ENCODE data around the gene HJV. TPM values are rescaled to one million over a fixed set of nuclear protein-coding genes. Genes with fewer than 3 reads are reported as not detected.
A peak's percentile ranks its signal among the peaks of the same experiment; 100 is the strongest.

The HJV gene
- total RNA-seq, 3 donors from 2014 or later (not counting 1 experiment from before 2014, with no cell fraction given): not detected

DNA sequence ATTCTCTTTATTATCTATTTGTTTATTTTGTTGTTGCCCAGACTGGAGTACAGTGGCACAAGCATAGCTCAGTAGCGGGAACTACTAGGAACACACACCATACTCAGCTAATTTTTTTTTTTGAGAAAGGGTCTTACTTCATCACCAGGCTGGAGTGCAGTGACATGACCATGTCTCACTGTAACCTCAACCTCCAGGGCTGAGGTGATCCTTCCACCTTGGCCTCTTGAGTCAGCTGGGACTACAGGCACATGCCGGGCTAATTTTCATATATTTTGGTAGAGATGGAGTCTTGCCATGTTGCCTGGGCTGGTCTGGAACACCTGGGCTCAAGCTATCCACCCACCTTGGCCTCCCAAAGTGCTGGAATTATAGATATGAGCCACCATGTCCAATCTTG lies 19.8 kb downstream of the HJV start:
- peak overlapping the region; percentile 46 to 97 for H3K27ac Mint-ChIP-seq
- H3K4me3 Mint-ChIP-seq: peak overlapping the region; percentile 7
- H3K4me1 Mint-ChIP-seq: peaks cover 48 to 50% of the 10 kb centered on the region in 2 donors
- no peak for DNase-seq
- H3K36me3 Mint-ChIP-seq: no peaks in the 10 kb centered on the region
- H3K36me3 ChIP-seq (ENCODE audit: control insufficient read depth, insufficient read depth, low read length): no peaks in the 10 kb centered on the region
- TF ChIP-seq, protein P1, sequence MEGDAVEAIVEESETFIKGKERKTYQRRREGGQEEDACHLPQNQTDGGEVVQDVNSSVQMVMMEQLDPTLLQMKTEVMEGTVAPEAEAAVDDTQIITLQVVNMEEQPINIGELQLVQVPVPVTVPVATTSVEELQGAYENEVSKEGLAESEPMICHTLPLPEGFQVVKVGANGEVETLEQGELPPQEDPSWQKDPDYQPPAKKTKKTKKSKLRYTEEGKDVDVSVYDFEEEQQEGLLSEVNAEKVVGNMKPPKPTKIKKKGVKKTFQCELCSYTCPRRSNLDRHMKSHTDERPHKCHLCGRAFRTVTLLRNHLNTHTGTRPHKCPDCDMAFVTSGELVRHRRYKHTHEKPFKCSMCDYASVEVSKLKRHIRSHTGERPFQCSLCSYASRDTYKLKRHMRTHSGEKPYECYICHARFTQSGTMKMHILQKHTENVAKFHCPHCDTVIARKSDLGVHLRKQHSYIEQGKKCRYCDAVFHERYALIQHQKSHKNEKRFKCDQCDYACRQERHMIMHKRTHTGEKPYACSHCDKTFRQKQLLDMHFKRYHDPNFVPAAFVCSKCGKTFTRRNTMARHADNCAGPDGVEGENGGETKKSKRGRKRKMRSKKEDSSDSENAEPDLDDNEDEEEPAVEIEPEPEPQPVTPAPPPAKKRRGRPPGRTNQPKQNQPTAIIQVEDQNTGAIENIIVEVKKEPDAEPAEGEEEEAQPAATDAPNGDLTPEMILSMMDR (IDR thresholded peaks at IDR 0.05): no peak
- ATAC-seq: no peak
- no peaks in the 10 kb centered on the region for H3K9me3 Mint-ChIP-seq
- H3K4me1 ChIP-seq (ENCODE audit: control insufficient read depth, insufficient read depth, low read length): peaks cover 49% of the 10 kb centered on the region
- H3K9me3 ChIP-seq (ENCODE audit: control insufficient read depth, insufficient read depth, low read length): no peaks in the 10 kb centered on the region
- intact Hi-C loops (cut with micrococcal nuclease): no loop called here
- WGBS (ENCODE audit: insufficient coverage): 100% methylated on average over 2 of the region's 2 CpGs
- no peaks in the 10 kb centered on the region for H3K27me3 Mint-ChIP-seq (ENCODE audit: low read depth in 2 of 2)
- H3K27ac ChIP-seq (ENCODE audit: low read length): peak overlapping the region; percentile 46
- H3K4me3 ChIP-seq (ENCODE audit: low read length): no peak overlapping the region
- H3K27me3 ChIP-seq (ENCODE audit: control insufficient read depth, insufficient read depth, low read length): no peaks in the 10 kb centered on the region

DNA sequence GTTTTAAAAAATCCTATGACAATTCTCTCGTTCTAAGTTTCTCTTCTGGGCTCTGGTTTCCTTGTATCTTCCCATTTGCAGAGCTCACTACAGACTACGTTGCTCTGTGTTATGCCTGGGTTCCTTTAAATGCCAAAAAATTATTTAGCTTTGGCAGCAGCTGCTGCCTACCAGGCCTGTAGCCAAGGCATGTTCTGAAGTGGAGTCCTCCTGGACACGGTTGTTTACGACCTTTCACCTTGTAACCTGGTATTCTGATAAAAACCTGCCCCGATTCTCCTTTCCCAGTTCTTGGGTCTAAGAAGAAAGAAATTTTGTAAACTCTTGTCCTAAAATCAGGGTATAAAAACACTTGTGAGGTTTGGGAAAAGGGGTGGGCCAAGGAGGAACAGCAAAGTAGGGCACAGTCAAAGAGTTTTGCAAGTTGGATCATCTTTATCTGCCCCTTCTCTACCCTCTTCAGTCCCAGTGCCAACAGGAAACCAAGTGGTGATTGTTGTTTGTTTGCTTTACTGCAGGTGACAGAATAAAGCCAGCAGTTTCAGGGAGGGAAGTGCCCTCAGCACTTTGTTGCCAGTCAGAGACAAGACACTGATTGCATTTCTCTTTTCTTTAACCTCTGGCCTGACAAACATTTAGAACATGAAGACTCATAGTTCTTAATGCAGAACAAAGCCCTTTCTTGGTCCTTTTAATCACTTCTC lies 22.1 kb downstream of the HJV start:
- H3K27me3 Mint-ChIP-seq (ENCODE audit: low read depth in 2 of 2): no peaks in the 10 kb centered on the region
- Histone ChIP-seq H3K9me3 (ENCODE audit: control insufficient read depth, insufficient read depth, low read length) (no peaks in the 10 kb centered on the region), H3K4me3 (ENCODE audit: low read length) (peak overlapping the region; percentile 13), H3K36me3 (ENCODE audit: control insufficient read depth, insufficient read depth, low read length) (peaks cover 13% of the 10 kb centered on the region), H3K4me1 (ENCODE audit: control insufficient read depth, insufficient read depth, low read length) (peaks cover 38% of the 10 kb centered on the region), H3K27ac (ENCODE audit: low read length) (peak overlapping the region; percentile 71), H3K27me3 (ENCODE audit: control insufficient read depth, insufficient read depth, low read length) (no peaks in the 10 kb centered on the region)
- TF ChIP-seq, protein P1 (IDR thresholded peaks at IDR 0.05): no peak
- intact Hi-C loops (cut with micrococcal nuclease): loop anchor here (5.0 kb wide), 3 partner anchors 37 to 72 kb away; partner anchors contain the start of genes ANKRD34A, POLR3GL and RBM8A
- H3K27ac Mint-ChIP-seq: peak overlapping the region; percentile 97 to 99
- peak overlapping the region; percentile 74 for H3K4me3 Mint-ChIP-seq
- H3K4me1 Mint-ChIP-seq: peaks cover 42 to 47% of the 10 kb centered on the region in 2 donors
- peak in 1 of 2 donors; percentile 77 for DNase-seq
- peaks cover 20% of the 10 kb centered on the region for H3K36me3 Mint-ChIP-seq
- ATAC-seq: peak; percentile 19 to 36 (median 22)
- no peaks in the 10 kb centered on the region for H3K9me3 Mint-ChIP-seq
- WGBS (ENCODE audit: insufficient coverage): 31% methylated on average over 5 of the region's 5 CpGs

DNA sequence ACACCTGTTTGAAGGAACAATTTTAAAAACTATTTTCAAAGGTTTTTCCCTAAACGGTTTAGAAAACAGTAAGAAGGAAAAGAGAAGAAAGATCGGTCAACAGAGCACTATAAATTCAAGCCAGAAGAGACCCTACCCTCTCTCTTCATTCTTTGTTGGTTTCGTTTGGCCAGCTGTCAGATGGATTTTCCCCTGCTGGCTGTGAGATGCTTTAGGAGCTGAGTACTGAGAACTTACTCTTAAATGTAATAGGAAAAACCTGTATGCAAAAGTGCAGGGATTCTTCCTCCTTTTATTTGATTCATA lies 23.9 kb downstream of the HJV start:
- peaks cover 38% of the 10 kb centered on the region for H3K36me3 Mint-ChIP-seq
- TF ChIP-seq, protein P1 (IDR thresholded peaks at IDR 0.05): no peak
- ATAC-seq (no peak), DNase-seq (peak in 1 of 2 donors; percentile 58)
- no CpG with 5 or more reads among the region's 3 CpGs for WGBS (ENCODE audit: insufficient coverage)
- H3K9me3 Mint-ChIP-seq: no peaks in the 10 kb centered on the region
- Histone ChIP-seq H3K9me3 (ENCODE audit: control insufficient read depth, insufficient read depth, low read length) (no peaks in the 10 kb centered on the region), H3K4me3 (ENCODE audit: low read length) (peak overlapping the region; percentile 64), H3K27me3 (ENCODE audit: control insufficient read depth, insufficient read depth, low read length) (no peaks in the 10 kb centered on the region), H3K36me3 (ENCODE audit: control insufficient read depth, insufficient read depth, low read length) (peaks cover 31% of the 10 kb centered on the region), H3K4me1 (ENCODE audit: control insufficient read depth, insufficient read depth, low read length) (peaks cover 42% of the 10 kb centered on the region), H3K27ac (ENCODE audit: low read length) (peak overlapping the region; percentile 88)
- peak overlapping the region; percentile 97 to 99 for H3K27ac Mint-ChIP-seq
- intact Hi-C loops (cut with micrococcal nuclease): loop anchor here (1.0 to 5.0 kb wide), 4 partner anchors 17 to 70 kb away; partner anchors contain the start of genes ANKRD34A, POLR3GL and RBM8A
- H3K4me3 Mint-ChIP-seq: peak overlapping the region; percentile 97
- H3K27me3 Mint-ChIP-seq (ENCODE audit: low read depth in 2 of 2): no peaks in the 10 kb centered on the region
- peaks cover 60 to 65% of the 10 kb centered on the region in 2 donors for H3K4me1 Mint-ChIP-seq

All from natural killer cell (primary cell).